ENCODE measurements around the gene ZNF91.
"Not testable (repeated sequence)": the region's sequence is repeated elsewhere in the genome, so short reads cannot be mapped to it uniquely, and the experiment has no call there.

Gene ZNF91

GRCh38 chr19:23395041-23395721 is at the start of gene ZNF91:
ZNF91 (minus strand) TSS chr19:23395471; CDS start chr19:23395354, 117 bp downstream.
- no peak for DNase-seq

DNA sequence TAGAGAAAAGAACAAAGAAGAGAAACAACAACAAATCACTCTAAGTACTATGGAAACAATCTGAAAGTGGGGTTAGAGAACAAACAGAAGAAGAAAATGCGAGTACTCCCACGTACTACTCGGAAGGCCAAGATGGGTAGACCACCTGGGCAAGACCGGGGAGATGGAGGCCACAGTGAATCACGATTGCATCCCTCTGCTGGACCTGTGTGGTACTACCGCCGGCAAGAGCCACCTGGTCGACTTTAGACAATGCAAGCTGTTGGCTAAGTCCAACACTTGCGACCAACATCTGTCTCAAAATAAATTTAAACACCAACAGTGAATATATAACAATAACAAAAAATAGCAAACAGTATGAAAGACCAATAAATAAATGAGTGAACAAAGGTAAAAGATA is 45.5 kb upstream of the ZNF91 start:
- no peak for DNase-seq

DNA sequence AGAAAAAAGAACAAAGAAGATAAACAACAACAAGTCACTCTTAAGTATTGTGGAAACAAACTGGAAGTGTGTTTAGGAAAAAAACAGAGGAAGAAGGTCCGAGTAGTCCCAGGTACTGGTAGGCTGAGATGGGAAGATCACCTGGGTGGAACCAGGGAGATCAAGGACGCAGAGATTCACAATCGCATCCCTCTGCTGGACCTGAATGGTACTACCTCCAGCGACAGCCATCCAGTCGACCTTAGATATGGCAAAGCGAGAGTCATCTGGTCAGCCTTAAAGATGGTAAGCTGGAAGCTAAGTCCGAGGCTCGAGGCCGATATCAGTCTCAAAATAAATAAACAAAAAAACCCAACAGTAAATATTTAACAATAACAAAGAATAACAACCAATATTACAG is 44.9 kb upstream of the ZNF91 start:
- no peak for DNase-seq

DNA sequence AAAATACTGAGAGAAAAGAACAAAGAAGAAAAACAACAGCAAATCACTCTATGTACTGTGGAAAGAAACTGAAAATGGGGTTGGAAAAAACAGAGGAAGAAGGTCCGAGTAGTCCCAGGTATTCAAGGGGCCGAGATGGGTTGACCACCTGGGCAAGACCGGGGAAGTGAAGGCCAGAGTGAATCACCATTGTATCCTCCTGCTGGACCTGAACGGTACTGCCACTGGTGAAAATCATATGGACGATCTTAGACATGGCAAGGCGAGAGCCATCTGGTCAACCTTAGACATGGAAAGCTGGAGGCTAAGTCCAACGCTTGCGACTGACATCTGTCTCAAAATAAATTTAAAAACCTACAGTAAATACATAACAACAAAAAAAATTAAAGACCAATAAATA is 44.4 kb upstream of the ZNF91 start:
- no peak for DNase-seq

DNA sequence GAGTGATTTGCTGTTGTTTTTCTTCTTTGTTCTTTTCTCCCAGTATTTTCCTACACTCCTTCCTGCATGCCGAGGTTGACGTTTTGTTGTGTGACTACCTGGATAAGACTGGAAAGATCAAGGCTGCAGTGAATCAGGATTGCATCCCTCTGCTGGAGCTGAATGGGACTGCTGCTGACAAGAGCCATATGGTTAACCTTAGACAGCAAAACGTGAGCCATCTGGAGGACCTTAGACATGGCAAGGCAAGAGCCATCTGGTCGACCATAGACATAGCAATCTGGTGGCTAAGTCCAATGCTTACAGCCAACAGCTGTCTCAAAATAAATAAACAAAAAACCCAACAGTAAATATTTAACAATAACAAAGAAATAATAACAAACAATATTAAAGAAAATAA is 42.6 kb upstream of the ZNF91 start:
- DNase-seq = no peak

DNA sequence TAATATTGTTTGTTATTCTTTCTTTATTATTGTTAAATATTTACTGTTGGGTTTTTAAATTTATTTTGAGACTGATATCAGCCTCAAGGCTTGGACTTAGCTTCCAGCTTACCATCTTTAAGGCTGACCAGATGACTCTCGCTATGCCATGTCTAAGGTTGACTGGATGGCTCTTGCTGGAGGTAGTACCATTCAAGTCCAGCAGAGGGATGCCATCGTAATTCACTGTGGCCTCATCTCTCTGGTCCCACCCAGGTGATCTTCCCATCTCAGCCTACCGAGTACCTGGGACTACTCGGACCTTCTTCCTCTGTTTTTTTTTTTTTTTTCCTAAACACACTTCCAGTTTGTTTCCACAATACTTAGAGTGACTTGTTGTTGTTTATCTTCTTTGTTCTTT is 41.7 kb upstream of the ZNF91 start:
- no peak for DNase-seq

DNA sequence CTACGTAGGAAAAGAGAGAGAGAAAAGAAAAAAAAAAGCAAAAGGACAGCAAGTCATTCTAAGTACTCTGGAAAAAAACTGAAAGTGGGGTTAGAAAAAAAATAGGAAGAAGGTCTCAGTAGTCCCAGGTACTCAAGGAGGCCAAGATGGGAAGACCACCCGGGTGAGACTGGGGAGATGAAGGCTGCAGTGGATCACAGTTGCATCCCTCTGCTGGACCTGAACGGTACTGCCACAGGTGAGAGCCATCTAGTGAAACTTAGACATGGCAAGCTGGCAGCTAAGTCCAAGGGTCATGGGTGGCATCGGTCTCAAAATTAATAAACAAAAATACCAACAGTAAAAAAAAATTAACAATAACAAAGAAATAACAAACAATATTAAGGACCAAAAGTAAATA is 41.0 kb upstream of the ZNF91 start:
- no peak for DNase-seq

DNA sequence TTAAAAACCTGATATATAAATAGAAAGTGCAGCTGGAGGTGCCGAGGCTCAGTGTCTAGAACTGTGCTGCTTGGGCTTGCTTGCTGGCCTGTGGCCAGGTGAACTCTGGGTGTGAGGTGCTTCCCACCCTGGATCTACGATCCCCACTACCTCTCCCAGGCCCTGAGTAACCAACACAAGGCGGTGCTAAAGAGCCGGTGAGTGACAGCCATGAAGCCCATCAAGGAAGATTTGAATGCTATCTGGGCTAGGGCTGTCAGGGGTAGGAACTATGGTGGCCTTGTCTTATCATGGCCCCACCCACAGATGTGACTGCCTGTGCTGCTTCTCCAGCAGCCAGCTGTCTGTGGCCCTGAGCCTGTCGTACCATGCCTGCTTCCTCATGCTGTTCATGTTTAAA is 25.6 kb upstream of the ZNF91 start:
- DNase-seq = no peak

DNA sequence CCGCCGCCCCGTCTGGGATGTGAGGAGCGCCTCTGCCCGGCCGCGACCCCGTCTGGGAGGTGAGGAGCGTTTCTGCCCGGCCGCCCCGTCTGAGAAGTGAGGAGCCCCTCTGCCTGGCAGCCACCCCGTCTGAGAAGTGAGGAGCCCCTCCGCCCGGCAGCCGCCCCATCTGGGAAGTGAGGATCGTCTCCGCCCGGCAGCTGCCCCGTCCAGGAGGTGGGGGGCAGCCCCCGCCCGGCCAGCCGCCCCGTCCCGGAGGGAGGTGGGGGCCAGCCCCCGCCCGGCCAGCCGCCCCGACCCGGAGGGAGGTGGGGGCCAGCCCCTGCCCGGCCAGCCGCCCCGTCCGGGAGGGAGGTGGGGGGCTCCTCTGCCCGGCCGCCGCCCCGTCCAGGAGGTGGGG is 24.0 kb upstream of the ZNF91 start:
- not testable (repeated sequence) for DNase-seq

DNA sequence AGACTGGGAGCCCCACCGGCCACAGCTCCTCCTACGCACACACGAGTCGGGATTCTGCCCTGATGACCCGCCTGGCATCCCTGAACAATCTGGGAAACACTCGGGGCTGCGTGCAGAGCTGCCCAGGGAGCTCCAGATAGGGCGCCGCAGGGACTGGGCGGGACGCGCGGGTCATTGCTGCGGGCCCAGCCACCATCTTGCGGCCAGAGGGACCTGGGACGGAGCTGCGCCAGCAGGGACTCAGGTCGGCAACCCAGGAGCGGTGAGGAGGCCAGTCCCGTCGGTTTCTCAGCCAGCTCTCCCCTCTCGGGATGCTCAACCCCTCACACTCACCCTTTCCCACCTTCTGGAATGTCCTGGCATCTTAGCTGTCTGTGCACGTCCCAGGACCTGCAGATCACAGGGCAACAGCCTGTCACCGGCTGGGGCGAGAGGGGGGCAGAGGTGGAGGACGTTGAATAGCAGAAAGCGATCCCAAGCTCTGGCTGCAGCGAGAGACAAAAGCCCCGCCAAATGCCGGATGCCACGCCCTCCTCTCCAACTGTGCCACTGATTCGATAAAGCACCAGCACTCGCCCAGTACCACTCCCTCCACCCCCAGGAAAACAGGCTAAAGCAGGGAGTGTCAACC is 20.4 kb upstream of the ZNF91 start:
- no peak for DNase-seq

DNA sequence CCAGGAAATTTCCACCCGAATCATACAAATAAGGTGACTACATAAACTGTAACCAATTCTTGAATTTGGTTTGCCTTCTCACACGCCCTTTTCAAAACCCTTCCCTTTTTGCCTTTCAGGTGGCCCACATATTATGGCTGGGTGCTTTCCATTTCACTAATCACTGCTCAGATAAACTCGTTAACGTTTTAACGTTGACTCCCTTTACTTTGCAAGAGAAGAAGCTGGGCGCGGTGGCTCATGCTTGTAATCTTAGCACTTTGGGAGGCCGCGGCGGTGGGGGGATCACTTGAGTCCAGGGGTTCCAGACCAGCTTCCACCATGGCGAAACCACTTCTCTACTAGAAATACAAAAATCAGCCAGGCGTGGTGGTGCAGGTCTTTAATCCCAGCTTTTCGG is 19.8 kb upstream of the ZNF91 start:
- no peak for DNase-seq

GRCh38 chr19:23410155-23410554 is 14.9 kb upstream of the ZNF91 start:
- DNase-seq = no peak

DNA sequence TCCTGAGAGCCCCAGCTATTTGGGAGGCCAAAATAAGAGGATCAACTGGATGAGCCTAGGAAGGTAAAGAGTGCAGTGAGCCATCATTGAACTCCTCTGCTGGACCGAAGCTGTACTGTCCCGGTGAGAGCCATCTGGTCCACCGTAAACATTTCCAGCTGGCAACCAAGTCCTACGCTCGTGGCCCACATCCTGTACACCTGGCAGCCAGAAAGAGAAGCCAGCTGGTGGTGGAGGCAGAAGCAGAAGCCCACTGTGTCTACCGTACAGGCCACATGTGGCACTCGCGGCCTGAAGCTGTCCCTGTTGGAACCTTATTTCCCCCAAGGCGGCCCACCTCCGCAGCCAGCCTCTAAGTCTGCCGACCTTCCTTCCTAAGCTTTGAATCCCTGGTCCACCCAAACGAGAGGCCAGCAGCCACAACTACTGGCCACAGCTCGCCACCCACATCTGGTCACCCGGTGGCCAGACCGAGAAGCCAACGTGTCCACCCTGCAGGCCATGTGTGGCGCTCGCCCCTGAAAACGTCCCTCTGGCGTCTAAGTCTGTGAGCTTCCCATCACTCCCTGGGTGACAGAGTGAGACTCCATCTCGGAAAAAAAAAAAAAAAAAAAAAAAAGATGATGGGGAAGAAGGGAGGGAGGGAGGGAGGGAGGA is 14.2 kb upstream of the ZNF91 start:
- DNase-seq = no peak

DNA sequence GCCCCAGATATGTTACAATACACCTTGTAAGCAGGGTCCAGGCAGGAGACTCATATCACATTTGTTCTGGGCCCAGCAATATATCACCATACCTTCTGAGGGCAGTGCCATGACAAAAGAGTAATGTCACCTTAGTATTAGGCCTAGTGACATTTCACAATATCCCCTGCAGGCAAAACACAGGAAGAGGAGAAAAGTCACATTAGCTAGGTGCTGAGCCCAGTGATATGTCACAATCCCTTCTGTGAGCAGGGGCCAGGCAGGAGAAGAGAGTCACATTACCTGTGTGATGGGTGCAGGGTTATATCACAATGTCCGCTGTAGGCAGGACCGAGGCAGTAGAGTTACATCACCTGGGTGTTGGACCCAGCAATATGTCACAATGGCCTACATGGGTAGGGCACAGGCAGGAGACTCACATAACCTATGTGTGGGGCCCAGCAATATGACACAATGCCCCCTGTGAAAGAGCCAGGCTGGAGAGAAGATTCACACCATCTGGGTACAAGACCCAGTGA is 12.4 kb upstream of the ZNF91 start:
- no peak for DNase-seq

DNA sequence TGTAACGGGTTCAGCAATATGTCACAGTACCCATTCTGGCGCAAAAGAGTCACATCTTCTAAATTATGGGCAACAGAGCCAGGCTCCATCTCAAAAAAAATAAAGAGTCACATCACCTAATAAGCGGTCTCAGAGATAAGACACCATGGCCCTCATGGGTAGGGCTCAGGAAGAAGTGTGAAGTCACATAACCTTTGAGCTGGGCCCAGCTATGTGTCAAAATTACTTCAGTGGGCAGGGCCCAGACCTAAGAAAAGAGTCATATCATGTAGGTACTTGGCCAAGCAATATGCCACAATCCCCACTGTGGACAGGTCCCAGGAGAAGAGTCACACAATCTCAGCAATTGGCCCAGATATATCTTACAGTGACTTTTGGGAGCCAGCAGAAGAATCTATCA is 11.4 kb upstream of the ZNF91 start:
- no peak for DNase-seq

DNA sequence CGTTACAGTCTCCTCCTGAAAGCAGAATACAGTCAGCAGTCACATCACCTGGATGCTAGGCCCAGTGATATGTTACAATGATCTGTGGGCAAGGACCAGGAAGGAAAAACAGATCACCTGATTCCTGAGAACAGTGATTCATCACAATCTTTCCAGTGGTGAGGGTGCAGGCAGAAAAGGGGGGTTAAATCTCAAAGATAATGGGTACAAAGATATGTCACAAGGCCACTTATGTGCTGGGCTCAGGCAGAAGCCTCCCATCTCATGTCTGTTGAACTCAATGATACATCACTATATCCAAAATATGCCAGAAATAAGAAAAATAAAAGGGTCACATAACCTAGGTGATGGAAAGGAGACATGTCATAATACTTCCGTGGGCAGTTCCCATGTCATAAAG is 10.8 kb upstream of the ZNF91 start:
- DNase-seq = no peak

DNA sequence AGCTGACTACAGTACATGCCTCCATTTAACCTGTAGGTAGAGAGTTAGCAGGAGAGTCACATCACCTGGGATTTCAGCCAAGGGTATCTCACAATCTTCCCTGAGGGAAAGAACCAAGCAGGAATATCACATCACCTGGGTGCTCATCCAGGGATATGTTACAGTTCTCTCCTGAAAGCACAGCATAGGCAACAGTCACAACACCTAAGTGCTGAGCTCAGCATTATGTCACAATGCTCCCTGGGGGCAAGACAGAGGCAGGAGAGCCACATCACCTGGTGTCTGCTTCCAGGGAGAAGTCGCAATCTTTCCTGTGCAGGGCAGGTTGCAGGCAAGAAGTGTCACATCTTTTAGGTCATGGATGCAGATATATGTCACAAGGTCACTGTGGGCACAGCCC is 9.4 kb upstream of the ZNF91 start:
- no peak for DNase-seq

DNA sequence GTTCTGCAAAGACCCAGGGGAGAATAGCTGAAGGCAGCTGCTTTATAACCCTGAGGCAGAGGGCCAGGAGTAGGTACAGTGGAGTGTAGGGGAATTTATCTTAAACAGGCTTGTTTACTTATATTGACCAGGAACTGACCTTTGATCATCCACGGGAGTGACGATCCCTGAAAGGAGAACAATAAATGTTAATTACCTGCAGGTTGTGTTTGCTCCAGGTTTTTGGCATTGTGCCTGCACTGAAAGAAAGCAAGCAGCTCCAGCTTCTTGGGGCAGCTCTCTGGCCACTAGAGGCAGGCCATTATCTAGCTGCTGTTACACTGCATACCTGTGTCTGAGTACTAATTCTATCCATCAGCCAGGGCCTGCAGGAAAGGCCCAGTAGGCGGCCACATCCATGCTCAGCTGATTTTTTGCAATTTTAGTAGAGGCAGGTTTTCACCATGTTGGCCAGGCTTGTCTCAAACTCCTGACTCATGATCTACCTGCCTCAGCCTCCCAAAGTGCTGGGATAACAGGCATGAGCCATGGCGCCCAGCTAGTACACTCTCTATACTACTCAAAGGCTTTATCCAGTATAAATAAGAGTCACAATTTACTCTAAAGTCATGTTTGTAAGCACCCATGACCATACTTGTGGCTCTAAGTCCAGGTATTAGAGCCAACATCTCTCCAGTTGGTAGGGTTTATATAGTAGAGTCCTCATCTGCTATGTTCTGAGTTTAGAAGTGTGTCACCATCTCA is 8.5 kb upstream of the ZNF91 start:
- no peak for DNase-seq

- no peak for DNase-seq
Observed at GRCh38 chr19:23403052-23403451, 7.8 kb upstream of the ZNF91 start.

DNA sequence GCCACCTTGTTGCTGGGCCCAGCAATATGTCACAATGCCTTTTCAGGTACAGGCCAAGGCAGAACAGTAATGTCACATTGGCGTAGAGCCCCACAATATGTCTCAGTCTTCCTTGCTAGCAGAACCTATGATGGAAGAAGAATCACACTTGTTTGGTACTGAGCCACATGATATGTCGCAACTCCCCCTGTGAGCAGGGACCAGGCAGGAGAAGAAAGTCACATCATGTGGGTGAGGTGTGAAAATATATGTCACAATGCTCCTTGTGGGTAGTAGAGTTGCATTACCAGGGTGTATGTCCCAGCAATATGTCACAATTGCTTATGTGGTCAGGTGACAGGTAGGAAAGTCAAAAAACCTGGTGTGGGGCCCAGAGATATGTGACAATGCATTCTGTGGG is 7.1 kb upstream of the ZNF91 start:
- DNase-seq = no peak

GRCh38 chr19:23401086-23401610 is 5.9 kb upstream of the ZNF91 start:
- no peak for DNase-seq

DNA sequence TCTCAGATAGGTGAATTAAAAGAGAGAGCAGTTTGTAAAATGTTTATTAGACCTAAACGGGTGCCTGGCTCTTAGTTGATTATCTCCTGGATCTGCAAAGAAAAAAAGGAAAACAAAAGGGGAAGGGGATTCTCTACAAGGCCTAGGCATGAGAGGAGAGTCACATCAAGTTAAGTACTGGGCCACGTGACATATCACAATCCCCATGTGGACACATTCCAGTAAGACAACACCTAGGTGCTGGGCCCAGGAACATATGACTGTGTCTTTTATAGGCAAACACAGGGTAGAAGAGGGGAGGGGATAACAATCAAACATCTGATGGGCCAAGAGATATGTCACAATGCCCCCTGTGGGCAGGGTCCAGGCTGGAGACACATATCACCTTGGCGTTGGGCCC is 4.2 kb upstream of the ZNF91 start:
- DNase-seq = no peak

- not testable (repeated sequence) for DNase-seq
Observed at GRCh38 chr19:23395722-23396117, 449 bp upstream of the ZNF91 start.

Measured in cortex of kidney (tissue), 1 donor.